Islet precursor cell (in vitro differentiated cells): ENCODE data around the gene PPFIA4.
"Not testable (repeated sequence)": the region's sequence is repeated elsewhere in the genome, so short reads cannot be mapped to it uniquely, and the experiment has no call there.

ENCODE experiments used
- DNase-seq: peaks from one replicate; pipeline ENCODE4 v3.0.0-alpha.2; 2018

The PPFIA4 gene

GRCh38 chr1:203026031-203026665 lies at the start of gene PPFIA4:
Gene PPFIA4, plus strand, starts transcription at chr1:203026491. Its CDS starts 12,518 bp downstream, at chr1:203039009.
- peak; percentile 94 for DNase-seq

- DNase-seq: no peak
These were observed 49.7 kb upstream of the PPFIA4 start for GRCh38 chr1:202976633-202977032.

GRCh38 chr1:202979459-202979858 lies 46.8 kb upstream of the PPFIA4 start:
- no peak for DNase-seq

GRCh38 chr1:202981939-202982338 lies 44.4 kb upstream of the PPFIA4 start:
- no peak for DNase-seq

GRCh38 chr1:202982715-202983430 lies 43.4 kb upstream of the PPFIA4 start:
- DNase-seq: no peak

- DNase-seq: not testable (repeated sequence)
These were observed 40.2 kb upstream of the PPFIA4 start for GRCh38 chr1:202986120-202986519.

- DNase-seq: no peak
These were observed 39.0 kb upstream of the PPFIA4 start for GRCh38 chr1:202987255-202987654.

- no peak for DNase-seq
These were observed 38.2 kb upstream of the PPFIA4 start for GRCh38 chr1:202987922-202988583.

GRCh38 chr1:202989879-202990278 lies 36.4 kb upstream of the PPFIA4 start:
- DNase-seq: no peak

GRCh38 chr1:202991112-202991511 lies 35.2 kb upstream of the PPFIA4 start:
- DNase-seq: no peak

GRCh38 chr1:202994756-202995155 lies 31.5 kb upstream of the PPFIA4 start:
- no peak for DNase-seq

GRCh38 chr1:202998836-202999750 lies 27.2 kb upstream of the PPFIA4 start:
- DNase-seq: no peak

- no peak for DNase-seq
These were observed 25.9 kb upstream of the PPFIA4 start for GRCh38 chr1:203000217-203000944.

GRCh38 chr1:203001986-203002385 lies 24.3 kb upstream of the PPFIA4 start:
- DNase-seq: no peak

- no peak for DNase-seq
These were observed 23.3 kb upstream of the PPFIA4 start for GRCh38 chr1:203002951-203003350.

- not testable (repeated sequence) for DNase-seq
These were observed 20.7 kb upstream of the PPFIA4 start for GRCh38 chr1:203005395-203006142.

- DNase-seq: peak; percentile 98
These were observed 19.1 kb upstream of the PPFIA4 start, which contains the start of gene TMEM183A for GRCh38 chr1:203006948-203007871. Gene TMEM183A, plus strand, starts transcription at chr1:203007374. Its CDS starts 92 bp downstream, at chr1:203007466.

GRCh38 chr1:203009185-203009584 lies 17.1 kb upstream of the PPFIA4 start:
- DNase-seq: no peak

GRCh38 chr1:203011582-203011981 lies 14.7 kb upstream of the PPFIA4 start:
- no peak for DNase-seq

- DNase-seq: no peak
These were observed 9.2 kb upstream of the PPFIA4 start for GRCh38 chr1:203017061-203017460.
